ENCODE data around the gene CIAO2A. TPM values are rescaled to one million over a fixed set of nuclear protein-coding genes. Genes with fewer than 3 reads are reported as not detected.

Gene CIAO2A
- polyA plus RNA-seq, 1 donor from 2014 or later = 156 TPM

DNA sequence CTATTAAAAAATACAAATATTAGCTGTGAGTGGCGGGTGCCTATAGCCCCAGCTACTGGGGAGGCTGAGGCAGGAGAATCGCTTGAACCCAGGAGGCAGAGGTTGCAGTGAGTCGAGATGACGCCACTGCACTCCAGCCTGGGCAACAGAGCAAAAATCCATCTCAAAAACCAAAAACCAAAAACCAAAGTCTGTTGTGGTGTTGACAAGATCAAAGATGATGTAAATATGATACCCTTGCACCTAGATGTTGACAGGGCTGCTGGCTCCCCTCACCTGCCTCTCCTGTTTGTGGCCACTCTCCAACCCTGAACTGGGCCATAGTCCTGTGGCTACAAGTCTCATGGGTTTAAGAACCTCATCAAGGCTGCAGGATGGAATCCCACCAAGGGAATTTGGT, 63.5 kb downstream of the CIAO2A start:
- Histone ChIP-seq H2AFZ (ENCODE audit: low read depth, low read length) (no peak overlapping the region), H3K27me3 (ENCODE audit: insufficient read depth, low read depth, low read length) (no peaks in the 10 kb centered on the region), H4K20me1 (ENCODE audit: insufficient read depth) (no peaks in the 10 kb centered on the region), H3K27ac (ENCODE audit: low read length) (no peak overlapping the region), H3K9ac (ENCODE audit: low read length) (no peak overlapping the region), H3K9me3 (ENCODE audit: low read length) (no peaks in the 10 kb centered on the region), H3K79me2 (replicated peaks; ENCODE audit: insufficient read depth, low read length) (no peaks in the 10 kb centered on the region), H3K36me3 (ENCODE audit: insufficient read depth, low read length) (no peaks in the 10 kb centered on the region), H3F3A (ENCODE audit: insufficient read depth, low read length, poor library complexity, severe bottlenecking) (no peaks in the 10 kb centered on the region), H3K9me2 (ENCODE audit: insufficient read depth, low read length) (no peaks in the 10 kb centered on the region), H3K4me2 (ENCODE audit: low read length) (no peak overlapping the region), H3K4me3 (ENCODE audit: low read length) (no peak overlapping the region)
- TF ChIP-seq MXI1 (conservative IDR thresholded peaks at IDR 0.05; ENCODE audit: poor library complexity, severe bottlenecking) (no peak), EP300 (conservative IDR thresholded peaks at IDR 0.05; ENCODE audit: poor library complexity, severe bottlenecking) (no peak), EZH2 (IDR thresholded peaks at IDR 0.05; ENCODE audit: borderline replicate concordance, insufficient read depth, low read length, poor library complexity, severe bottlenecking) (no peak), POLR2AphosphoS5 (IDR thresholded peaks at IDR 0.05) (no peak), SMC3 (conservative IDR thresholded peaks at IDR 0.05; ENCODE audit: poor library complexity) (no peak)

DNA sequence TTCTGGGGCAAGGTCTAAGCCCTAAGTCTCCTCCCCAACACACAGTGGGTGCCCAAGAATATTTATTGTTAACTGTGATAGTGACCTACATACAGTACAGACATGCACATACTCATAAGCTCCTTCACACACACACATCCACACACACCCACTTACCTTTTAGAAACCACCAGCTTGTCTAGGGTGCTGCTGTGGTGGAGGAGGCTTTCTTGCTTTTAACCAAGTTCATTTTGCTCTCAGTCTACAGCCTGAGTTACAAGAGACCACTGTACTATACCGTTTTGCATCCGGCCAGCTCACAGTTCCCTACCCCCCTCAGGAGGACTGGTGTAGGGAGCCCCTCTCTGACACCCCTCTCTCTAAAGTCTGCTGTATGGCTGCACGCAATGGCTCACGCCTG, 64.0 kb downstream of the CIAO2A start:
- no peaks in the 10 kb centered on the region for H3K27me3 ChIP-seq (ENCODE audit: insufficient read depth, low read depth, low read length)
- no peak for TF ChIP-seq TAF1 (IDR thresholded peaks at IDR 0.05; ENCODE audit: low read depth)
- TF ChIP-seq EZH2 (IDR thresholded peaks at IDR 0.05; ENCODE audit: borderline replicate concordance, insufficient read depth, low read length, poor library complexity, severe bottlenecking) = no peak
- H4K20me1 ChIP-seq (ENCODE audit: insufficient read depth) = no peaks in the 10 kb centered on the region
- H3F3A ChIP-seq (ENCODE audit: insufficient read depth, low read length, poor library complexity, severe bottlenecking) = no peaks in the 10 kb centered on the region
- no peaks in the 10 kb centered on the region for H3K36me3 ChIP-seq (ENCODE audit: insufficient read depth, low read length)
- no peak overlapping the region for H3K4me3 ChIP-seq (ENCODE audit: low read length)
- H3K27ac ChIP-seq (ENCODE audit: low read length) = no peak overlapping the region
- no peaks in the 10 kb centered on the region for H3K79me2 ChIP-seq (replicated peaks; ENCODE audit: insufficient read depth, low read length)
- H3K9me3 ChIP-seq (ENCODE audit: low read length) = no peaks in the 10 kb centered on the region
- no peaks in the 10 kb centered on the region for H3K9me2 ChIP-seq (ENCODE audit: insufficient read depth, low read length)
- no peak overlapping the region for H2AFZ ChIP-seq (ENCODE audit: low read depth, low read length)
- no peak overlapping the region for H3K9ac ChIP-seq (ENCODE audit: low read length)
- no peak overlapping the region for H3K4me2 ChIP-seq (ENCODE audit: low read length)

DNA sequence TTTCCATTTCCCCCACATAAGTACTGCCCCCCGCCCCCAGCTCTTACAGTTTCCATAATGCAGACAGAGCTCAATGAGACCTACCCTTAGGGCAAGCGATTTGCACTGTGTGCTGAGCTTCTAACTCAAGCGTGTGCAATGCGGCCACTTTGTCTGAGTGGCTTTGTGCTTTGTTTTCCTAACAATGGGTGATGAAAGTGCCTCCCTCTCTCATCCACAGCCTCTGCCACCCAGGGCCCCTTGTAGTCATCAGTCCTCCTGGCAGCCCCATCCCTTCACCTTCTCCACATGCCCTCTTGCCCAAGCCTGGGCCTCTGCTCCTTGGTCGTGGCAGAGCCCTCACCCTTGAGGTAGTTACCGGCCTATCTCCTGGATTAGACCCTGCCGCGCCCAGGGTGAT, 64.5 kb downstream of the CIAO2A start:
- no peak overlapping the region for H3K4me2 ChIP-seq (ENCODE audit: low read length)
- no peak overlapping the region for H3K4me3 ChIP-seq (ENCODE audit: low read length)
- H3F3A ChIP-seq (ENCODE audit: insufficient read depth, low read length, poor library complexity, severe bottlenecking) = no peaks in the 10 kb centered on the region
- no peaks in the 10 kb centered on the region for H3K27me3 ChIP-seq (ENCODE audit: insufficient read depth, low read depth, low read length)
- no peak overlapping the region for H2AFZ ChIP-seq (ENCODE audit: low read depth, low read length)
- H3K9me3 ChIP-seq (ENCODE audit: low read length) = no peaks in the 10 kb centered on the region
- H3K9ac ChIP-seq (ENCODE audit: low read length) = no peak overlapping the region
- H3K9me2 ChIP-seq (ENCODE audit: insufficient read depth, low read length) = no peaks in the 10 kb centered on the region
- no peaks in the 10 kb centered on the region for H3K79me2 ChIP-seq (replicated peaks; ENCODE audit: insufficient read depth, low read length)
- TF ChIP-seq RAD21 (conservative IDR thresholded peaks at IDR 0.05) = no peak
- TF ChIP-seq EZH2 (IDR thresholded peaks at IDR 0.05; ENCODE audit: borderline replicate concordance, insufficient read depth, low read length, poor library complexity, severe bottlenecking) = no peak
- TF ChIP-seq, protein P1, sequence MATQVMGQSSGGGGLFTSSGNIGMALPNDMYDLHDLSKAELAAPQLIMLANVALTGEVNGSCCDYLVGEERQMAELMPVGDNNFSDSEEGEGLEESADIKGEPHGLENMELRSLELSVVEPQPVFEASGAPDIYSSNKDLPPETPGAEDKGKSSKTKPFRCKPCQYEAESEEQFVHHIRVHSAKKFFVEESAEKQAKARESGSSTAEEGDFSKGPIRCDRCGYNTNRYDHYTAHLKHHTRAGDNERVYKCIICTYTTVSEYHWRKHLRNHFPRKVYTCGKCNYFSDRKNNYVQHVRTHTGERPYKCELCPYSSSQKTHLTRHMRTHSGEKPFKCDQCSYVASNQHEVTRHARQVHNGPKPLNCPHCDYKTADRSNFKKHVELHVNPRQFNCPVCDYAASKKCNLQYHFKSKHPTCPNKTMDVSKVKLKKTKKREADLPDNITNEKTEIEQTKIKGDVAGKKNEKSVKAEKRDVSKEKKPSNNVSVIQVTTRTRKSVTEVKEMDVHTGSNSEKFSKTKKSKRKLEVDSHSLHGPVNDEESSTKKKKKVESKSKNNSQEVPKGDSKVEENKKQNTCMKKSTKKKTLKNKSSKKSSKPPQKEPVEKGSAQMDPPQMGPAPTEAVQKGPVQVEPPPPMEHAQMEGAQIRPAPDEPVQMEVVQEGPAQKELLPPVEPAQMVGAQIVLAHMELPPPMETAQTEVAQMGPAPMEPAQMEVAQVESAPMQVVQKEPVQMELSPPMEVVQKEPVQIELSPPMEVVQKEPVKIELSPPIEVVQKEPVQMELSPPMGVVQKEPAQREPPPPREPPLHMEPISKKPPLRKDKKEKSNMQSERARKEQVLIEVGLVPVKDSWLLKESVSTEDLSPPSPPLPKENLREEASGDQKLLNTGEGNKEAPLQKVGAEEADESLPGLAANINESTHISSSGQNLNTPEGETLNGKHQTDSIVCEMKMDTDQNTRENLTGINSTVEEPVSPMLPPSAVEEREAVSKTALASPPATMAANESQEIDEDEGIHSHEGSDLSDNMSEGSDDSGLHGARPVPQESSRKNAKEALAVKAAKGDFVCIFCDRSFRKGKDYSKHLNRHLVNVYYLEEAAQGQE (IDR thresholded peaks at IDR 0.05; ENCODE audit: borderline replicate concordance) = no peak
- TF ChIP-seq SMC3 (conservative IDR thresholded peaks at IDR 0.05; ENCODE audit: poor library complexity) = no peak
- no peak for TF ChIP-seq POLR2AphosphoS5 (IDR thresholded peaks at IDR 0.05)
- TF ChIP-seq EP300 (conservative IDR thresholded peaks at IDR 0.05; ENCODE audit: poor library complexity, severe bottlenecking) = no peak
- TF ChIP-seq, protein P2, sequence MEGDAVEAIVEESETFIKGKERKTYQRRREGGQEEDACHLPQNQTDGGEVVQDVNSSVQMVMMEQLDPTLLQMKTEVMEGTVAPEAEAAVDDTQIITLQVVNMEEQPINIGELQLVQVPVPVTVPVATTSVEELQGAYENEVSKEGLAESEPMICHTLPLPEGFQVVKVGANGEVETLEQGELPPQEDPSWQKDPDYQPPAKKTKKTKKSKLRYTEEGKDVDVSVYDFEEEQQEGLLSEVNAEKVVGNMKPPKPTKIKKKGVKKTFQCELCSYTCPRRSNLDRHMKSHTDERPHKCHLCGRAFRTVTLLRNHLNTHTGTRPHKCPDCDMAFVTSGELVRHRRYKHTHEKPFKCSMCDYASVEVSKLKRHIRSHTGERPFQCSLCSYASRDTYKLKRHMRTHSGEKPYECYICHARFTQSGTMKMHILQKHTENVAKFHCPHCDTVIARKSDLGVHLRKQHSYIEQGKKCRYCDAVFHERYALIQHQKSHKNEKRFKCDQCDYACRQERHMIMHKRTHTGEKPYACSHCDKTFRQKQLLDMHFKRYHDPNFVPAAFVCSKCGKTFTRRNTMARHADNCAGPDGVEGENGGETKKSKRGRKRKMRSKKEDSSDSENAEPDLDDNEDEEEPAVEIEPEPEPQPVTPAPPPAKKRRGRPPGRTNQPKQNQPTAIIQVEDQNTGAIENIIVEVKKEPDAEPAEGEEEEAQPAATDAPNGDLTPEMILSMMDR (IDR thresholded peaks at IDR 0.05; ENCODE audit: poor library complexity, severe bottlenecking) = no peak
- TF ChIP-seq TAF1 (IDR thresholded peaks at IDR 0.05; ENCODE audit: low read depth) = no peak
- no peak for TF ChIP-seq MXI1 (conservative IDR thresholded peaks at IDR 0.05; ENCODE audit: poor library complexity, severe bottlenecking)
- H3K27ac ChIP-seq (ENCODE audit: low read length) = no peak overlapping the region
- H3K36me3 ChIP-seq (ENCODE audit: insufficient read depth, low read length) = no peaks in the 10 kb centered on the region
- H4K20me1 ChIP-seq (ENCODE audit: insufficient read depth) = no peaks in the 10 kb centered on the region

Measured in neural cell (in vitro differentiated cells).